Measurements from ENCODE around the gene UBE2J2. TPM values are rescaled to one million over a fixed set of nuclear protein-coding genes. Genes with fewer than 3 reads are reported as not detected.

Gene UBE2J2
- polyA plus RNA-seq, 1 of the 3 experiments (the other 2 are of a cell fraction): 47.5 TPM

DNA sequence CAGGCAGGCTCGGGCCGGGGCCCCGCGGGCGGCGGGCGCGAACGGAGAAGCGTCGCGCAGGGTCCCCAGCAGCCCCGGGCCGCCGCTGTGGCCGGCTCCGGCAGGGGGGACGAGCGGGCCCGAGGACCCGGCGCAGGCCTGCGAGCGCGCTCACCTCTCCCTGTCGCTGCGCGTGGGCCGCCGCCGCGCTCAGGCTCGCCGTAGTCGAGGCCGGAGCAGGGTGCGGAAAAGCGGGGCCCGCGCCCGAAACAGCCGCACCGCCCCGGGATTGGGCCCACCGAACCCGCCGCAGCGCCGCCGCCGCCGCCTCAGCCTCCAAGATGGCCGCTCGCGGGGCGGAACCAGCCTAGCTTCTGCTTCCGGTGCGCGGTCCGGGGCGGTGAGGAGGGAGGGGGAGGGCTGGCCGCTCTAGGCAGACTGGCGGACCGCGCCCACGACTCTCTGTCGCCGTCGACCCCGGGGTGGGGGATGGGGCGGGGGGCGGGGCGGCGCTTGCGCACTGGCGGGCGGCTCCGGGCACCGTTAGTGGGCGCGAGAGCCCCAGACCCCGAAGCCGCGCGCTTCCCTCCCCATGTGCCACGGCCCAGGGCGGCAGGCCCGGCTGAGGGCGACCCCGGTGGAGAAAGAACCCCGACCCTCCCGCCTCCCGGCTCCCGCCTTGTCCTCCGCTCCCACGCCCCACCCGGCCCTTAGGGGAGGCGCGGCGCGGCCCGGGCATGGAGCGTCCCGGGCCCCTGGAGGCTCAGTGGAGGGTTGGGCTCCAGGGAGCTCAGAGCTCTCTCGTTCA lies at the start of gene UBE2J2 (continued):
- no peak for TF ChIP-seq NFIC (IDR thresholded peaks at IDR 0.05; ENCODE audit: borderline replicate concordance)
- 0 out of 2 replicates have a peak, but pooled peaks have one; percentile 14 for TF ChIP-seq ZBTB33 (IDR thresholded peaks at IDR 0.05; ENCODE audit: borderline replicate concordance, low read depth)
- peak; percentile 60; the same call in 1 of the 2 replicates for TF ChIP-seq ELF1 (IDR thresholded peaks at IDR 0.05)
- no peak for TF ChIP-seq MEF2A (IDR thresholded peaks at IDR 0.05; ENCODE audit: borderline replicate concordance, low read depth)
- TF ChIP-seq TCF12 (IDR thresholded peaks at IDR 0.05): no peak; the same call in 1 of the 2 replicates
- TF ChIP-seq GATA2 (CRISPR knock-in tag; IDR thresholded peaks at IDR 0.05): no peak
- TF ChIP-seq CTCF (IDR thresholded peaks at IDR 0.05): no peak
- TF ChIP-seq, protein P1, sequence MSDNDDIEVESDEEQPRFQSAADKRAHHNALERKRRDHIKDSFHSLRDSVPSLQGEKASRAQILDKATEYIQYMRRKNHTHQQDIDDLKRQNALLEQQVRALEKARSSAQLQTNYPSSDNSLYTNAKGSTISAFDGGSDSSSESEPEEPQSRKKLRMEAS (IDR thresholded peaks at IDR 0.05; ENCODE audit: low read depth): peak; percentile 76

GRCh38 chr1:1322952-1323351 lies 49.3 kb upstream of the UBE2J2 start:
- Histone ChIP-seq H3F3A (replicated peaks; ENCODE audit: insufficient read depth) (peaks cover 9% of the 10 kb centered on the region), H4K20me1 (ENCODE audit: insufficient read depth) (peaks cover 49% of the 10 kb centered on the region), H3K4me3 (ENCODE audit: low read depth in 2 of 2, low read length in 1 of 2) (no peak overlapping the region), H3K27ac (ENCODE audit: low read depth in 2 of 2, low read length in 1 of 2) (no peak overlapping the region), H3K36me3 (replicated peaks in 1 of 2; ENCODE audit: control insufficient read depth in 1 of 2, insufficient read depth in 2 of 2, low read length in 1 of 2) (peaks cover 0 to 33% of the 10 kb centered on the region in 2 experiments), H3K79me2 (ENCODE audit: insufficient read depth) (peaks cover 75% of the 10 kb centered on the region), H3K27me3 (ENCODE audit: insufficient read depth) (no peaks in the 10 kb centered on the region), H2AFZ (ENCODE audit: low read depth) (no peak overlapping the region), H3K4me2 (peak overlapping the region; percentile 50), H3K9ac (no peak overlapping the region), H3K9me3 (no peaks in the 10 kb centered on the region), H3K9me2 (no peaks in the 10 kb centered on the region), H3K4me1 (ENCODE audit: control insufficient read depth in 1 of 2, insufficient read depth in 2 of 2, low read depth in 1 of 2, low read length in 1 of 2) (peaks cover 3 to 24% of the 10 kb centered on the region in 2 experiments; a peak in 2 of 4 replicates)
- CTCF ChIA-PET: no interaction called here
- TF ChIP-seq FOSL2 (IDR thresholded peaks at IDR 0.05; ENCODE audit: borderline replicate concordance, low read depth): no peak
- no peak for TF ChIP-seq GABPA (IDR thresholded peaks at IDR 0.05; ENCODE audit: low read depth)
- TF ChIP-seq EP300 (IDR thresholded peaks at IDR 0.05; ENCODE audit: borderline replicate concordance in 1 of 2, low read depth in 1 of 2, low read length in 1 of 2): no peak
- TF ChIP-seq, protein P1 (IDR thresholded peaks at IDR 0.05; ENCODE audit: low read depth): no peak
- TF ChIP-seq, protein P2, sequence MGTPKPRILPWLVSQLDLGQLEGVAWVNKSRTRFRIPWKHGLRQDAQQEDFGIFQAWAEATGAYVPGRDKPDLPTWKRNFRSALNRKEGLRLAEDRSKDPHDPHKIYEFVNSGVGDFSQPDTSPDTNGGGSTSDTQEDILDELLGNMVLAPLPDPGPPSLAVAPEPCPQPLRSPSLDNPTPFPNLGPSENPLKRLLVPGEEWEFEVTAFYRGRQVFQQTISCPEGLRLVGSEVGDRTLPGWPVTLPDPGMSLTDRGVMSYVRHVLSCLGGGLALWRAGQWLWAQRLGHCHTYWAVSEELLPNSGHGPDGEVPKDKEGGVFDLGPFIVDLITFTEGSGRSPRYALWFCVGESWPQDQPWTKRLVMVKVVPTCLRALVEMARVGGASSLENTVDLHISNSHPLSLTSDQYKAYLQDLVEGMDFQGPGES (IDR thresholded peaks at IDR 0.05; ENCODE audit: low read depth, low read length): no peak
- TF ChIP-seq TCF12 (IDR thresholded peaks at IDR 0.05): no peak
- TF ChIP-seq TEAD4 (IDR thresholded peaks at IDR 0.05; ENCODE audit: borderline replicate concordance, insufficient read depth): no peak
- no peak for TF ChIP-seq FOXM1 (IDR thresholded peaks at IDR 0.05; ENCODE audit: low read depth)
- no peak for TF ChIP-seq RAD21 (IDR thresholded peaks at IDR 0.05; ENCODE audit: low read length)
- TF ChIP-seq SMC3 (IDR thresholded peaks at IDR 0.05; ENCODE audit: low read depth, low read length): no peak
- no peak for TF ChIP-seq GATA2 (CRISPR knock-in tag; IDR thresholded peaks at IDR 0.05)
- TF ChIP-seq POLR2AphosphoS5 (IDR thresholded peaks at IDR 0.05; ENCODE audit: low read depth, low read length): no peak
- no peak for TF ChIP-seq ZBTB33 (IDR thresholded peaks at IDR 0.05; ENCODE audit: borderline replicate concordance, low read depth)
- TF ChIP-seq TAF1 (IDR thresholded peaks at IDR 0.05; ENCODE audit: borderline replicate concordance, low read depth, low read length): no peak
- no peak for TF ChIP-seq RXRA (IDR thresholded peaks at IDR 0.05; ENCODE audit: borderline replicate concordance, low read depth)
- no peak for TF ChIP-seq CTCF (IDR thresholded peaks at IDR 0.05)
- no peak for TF ChIP-seq EZH2phosphoT487 (IDR thresholded peaks at IDR 0.05; ENCODE audit: borderline replicate concordance, low read depth)
- WGBS (ENCODE audit: low lambda C conversion rate): 71% methylated on average over 5 of the region's 10 CpGs
- DNase-seq: no peak
- POLR2A ChIA-PET: no interaction called here

All from SK-N-SH (cell line).